PC-9 (cell line): Measurements from ENCODE around the gene MT1F. TPM values are rescaled to one million over a fixed set of nuclear protein-coding genes. Genes with fewer than 3 reads are reported as not detected.

Experiments
- BruUV-seq: library from RNA; stranded (reverse); fragments of 400-500 nt; replicated peaks from 2 replicates; lab custom pipeline; 2021; lab: Mats Ljungman, UMichigan
- CTCF ChIA-PET: fragments of 300-600 bp; sonication (Branson Sonifier 250); formaldehyde crosslinking; loops from one replicate; lab custom pipeline; 2022; ENCODE audit warnings: antibody characterized with exemption; lab: Charles Lee
- POLR2A ChIA-PET: fragments of 300-600 bp; sonication (Branson Sonifier 250); formaldehyde crosslinking; loops from one replicate; lab custom pipeline; 2022; ENCODE audit warnings: antibody characterized with exemption; ENCODE audit not compliant: unreplicated experiment; lab: Charles Lee
- DNase-seq, 2 experiments: peaks; one replicate each; pipeline versions ENCODE4 v3.0.0 to v3.0.0-alpha.2; 2015 to 2022; ENCODE audit warnings: mixed read lengths in 1 of 2
- H2AFZ ChIP-seq: fragments of 200-600 bp; sonication (generic); 2 replicates; pipeline ENCODE4 v1.8.1; 2017; ENCODE audit warnings: antibody characterized with exemption
- H3F3A ChIP-seq: fragments of 200-600 bp; sonication (generic); 2 replicates; pipeline ENCODE4 v1.8.1; 2017; ENCODE audit warnings: antibody characterized with exemption, mild to moderate bottlenecking, low read depth; ENCODE audit not compliant: insufficient read depth
- H3K27ac ChIP-seq: fragments of 200-600 bp; sonication (generic); 2 replicates; pipeline ENCODE4 v1.6.1; 2016; ENCODE audit warnings: mixed run types
- H3K27me3 ChIP-seq: fragments of 200-600 bp; sonication (generic); 2 replicates; pipeline ENCODE4 v1.6.1; 2016; ENCODE audit warnings: low read depth, mixed run types; ENCODE audit not compliant: insufficient read depth
- H3K36me3 ChIP-seq: fragments of 200-600 bp; sonication (generic); 2 replicates; pipeline ENCODE4 v1.6.1; 2016; ENCODE audit warnings: low read depth, mixed run types
- H3K4me1 ChIP-seq: fragments of 200-600 bp; sonication (generic); replicated peaks from 2 replicates; pipeline ENCODE4 v1.6.1; 2016; ENCODE audit warnings: mixed run types; ENCODE audit not compliant: insufficient read depth
- H3K4me2 ChIP-seq: fragments of 200-600 bp; sonication (generic); 2 replicates; pipeline ENCODE4 v1.6.1; 2017; ENCODE audit warnings: mixed run types
- H3K4me3 ChIP-seq: fragments of 200-600 bp; sonication (generic); 2 replicates; pipeline ENCODE4 v1.6.1; 2016; ENCODE audit warnings: mixed run types
- H3K79me2 ChIP-seq: fragments of 200-600 bp; sonication (generic); 2 replicates; pipeline ENCODE4 v1.6.1; 2017; ENCODE audit warnings: low read depth, mixed run types
- H3K9me2 ChIP-seq: fragments of 200-600 bp; sonication (generic); 2 replicates; pipeline ENCODE4 v1.8.1; 2017; ENCODE audit warnings: mild to moderate bottlenecking; ENCODE audit not compliant: insufficient read depth
- H3K9me3 ChIP-seq: fragments of 200-600 bp; sonication (generic); 2 replicates; pipeline ENCODE4 v1.8.1; 2016; ENCODE audit warnings: low read depth; ENCODE audit not compliant: insufficient read depth
- H4K20me1 ChIP-seq: fragments of 200-600 bp; sonication (generic); 2 replicates; pipeline ENCODE4 v1.8.1; 2017; ENCODE audit not compliant: insufficient read depth
- EZH2 ChIP-seq: fragments of 200-600 bp; sonication (generic); IDR thresholded peaks from 2 replicates; pipeline ENCODE4 v1.8.0; 2017; ENCODE audit warnings: antibody characterized with exemption, low read depth
- intact Hi-C: fragments of 100-400 bp; cut with micrococcal nuclease; formaldehyde crosslinking; loops from one replicate; pipeline ENCODE4 v1.10.0; 2022; ENCODE audit not compliant: unreplicated experiment
- total RNA-seq: library from RNA; stranded (reverse); gene quantifications from 2 replicates; pipeline ENCODE4 v1.2.3, GENCODE V29; 2021
- TF ChIP-seq, protein P1 (sequence below): fragments of 200-600 bp; sonication (generic); conservative IDR thresholded peaks from 2 replicates; pipeline ENCODE4 v1.6.1; 2017; ENCODE audit warnings: mixed run types, antibody characterized with exemption, mild to moderate bottlenecking, moderate library complexity

MT1F gene
- total RNA-seq, 1 experiment from 2014 or later, result 4.0 TPM

DNA sequence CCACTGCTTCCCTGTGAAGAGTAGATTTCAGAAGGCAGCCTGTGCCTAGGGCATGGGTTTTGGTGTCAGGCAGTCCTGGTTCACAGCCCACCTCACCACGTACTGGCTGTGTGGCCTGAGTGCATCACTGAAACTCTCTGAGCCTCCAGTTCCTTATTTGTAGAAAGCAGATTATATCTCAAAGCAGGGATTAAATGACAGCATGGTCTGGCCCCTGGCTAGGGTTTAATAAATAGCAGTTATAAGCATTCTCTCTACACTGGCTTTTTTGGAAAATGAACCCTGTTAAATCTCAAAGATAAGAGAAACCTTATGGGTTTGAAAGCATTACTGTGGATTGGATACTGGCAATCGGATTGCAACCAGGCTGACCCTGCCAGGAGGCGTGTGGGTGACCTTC, 28.2 kb upstream of the MT1F start:
- POLR2A ChIA-PET, result no interaction called here

DNA sequence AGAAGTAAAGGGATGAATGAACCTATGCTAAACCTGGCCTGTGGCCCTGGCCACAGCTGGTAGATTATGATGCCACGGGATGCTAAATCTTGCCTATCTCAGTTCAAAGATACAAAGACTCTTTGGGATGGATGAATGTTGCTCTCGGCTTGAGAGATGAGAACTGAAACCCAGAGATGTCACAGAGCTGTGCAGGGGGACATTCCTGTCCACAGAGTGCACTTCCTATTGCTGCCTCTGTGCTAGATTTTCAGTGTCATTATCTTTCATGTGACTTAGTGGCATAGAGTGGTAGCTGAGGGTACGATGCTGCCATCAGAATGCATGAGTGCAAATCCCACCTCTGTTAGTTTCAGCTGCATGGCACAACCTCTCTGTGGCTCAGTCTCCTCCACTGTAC, 27.6 kb upstream of the MT1F start:
- TF ChIP-seq, protein P1, sequence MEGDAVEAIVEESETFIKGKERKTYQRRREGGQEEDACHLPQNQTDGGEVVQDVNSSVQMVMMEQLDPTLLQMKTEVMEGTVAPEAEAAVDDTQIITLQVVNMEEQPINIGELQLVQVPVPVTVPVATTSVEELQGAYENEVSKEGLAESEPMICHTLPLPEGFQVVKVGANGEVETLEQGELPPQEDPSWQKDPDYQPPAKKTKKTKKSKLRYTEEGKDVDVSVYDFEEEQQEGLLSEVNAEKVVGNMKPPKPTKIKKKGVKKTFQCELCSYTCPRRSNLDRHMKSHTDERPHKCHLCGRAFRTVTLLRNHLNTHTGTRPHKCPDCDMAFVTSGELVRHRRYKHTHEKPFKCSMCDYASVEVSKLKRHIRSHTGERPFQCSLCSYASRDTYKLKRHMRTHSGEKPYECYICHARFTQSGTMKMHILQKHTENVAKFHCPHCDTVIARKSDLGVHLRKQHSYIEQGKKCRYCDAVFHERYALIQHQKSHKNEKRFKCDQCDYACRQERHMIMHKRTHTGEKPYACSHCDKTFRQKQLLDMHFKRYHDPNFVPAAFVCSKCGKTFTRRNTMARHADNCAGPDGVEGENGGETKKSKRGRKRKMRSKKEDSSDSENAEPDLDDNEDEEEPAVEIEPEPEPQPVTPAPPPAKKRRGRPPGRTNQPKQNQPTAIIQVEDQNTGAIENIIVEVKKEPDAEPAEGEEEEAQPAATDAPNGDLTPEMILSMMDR, result no peak
- no peak for TF ChIP-seq EZH2
- no peak overlapping the region for H3K27ac ChIP-seq
- no peaks in the 10 kb centered on the region for H4K20me1 ChIP-seq
- ChIA-PET POLR2A (no interaction called here), CTCF (no interaction called here)
- no peaks in the 10 kb centered on the region for H3K9me3 ChIP-seq
- peaks cover 7% of the 10 kb centered on the region for H3K4me1 ChIP-seq
- no peaks in the 10 kb centered on the region for H3K27me3 ChIP-seq
- H3K4me2 ChIP-seq, result no peak overlapping the region
- intact Hi-C loops, result no loop called here
- H2AFZ ChIP-seq, result no peak overlapping the region
- no peaks in the 10 kb centered on the region for H3K9me2 ChIP-seq
- peaks cover 8% of the 10 kb centered on the region; the same call in 1 of the 2 replicates for H3F3A ChIP-seq
- DNase-seq, result no peak
- no TSS peak for BruUV-seq
- no peaks in the 10 kb centered on the region for H3K36me3 ChIP-seq
- H3K79me2 ChIP-seq, result no peaks in the 10 kb centered on the region
- no peak overlapping the region for H3K4me3 ChIP-seq

More for the DNA sequence above, 28.2 kb upstream of the MT1F start:
- no peaks in the 10 kb centered on the region for H4K20me1 ChIP-seq
- peaks cover 7% of the 10 kb centered on the region for H3K4me1 ChIP-seq
- no peak overlapping the region for H3K27ac ChIP-seq
- BruUV-seq, result no TSS peak
- no peak overlapping the region for H3K4me2 ChIP-seq
- H3K4me3 ChIP-seq, result no peak overlapping the region
- H3K79me2 ChIP-seq, result no peaks in the 10 kb centered on the region
- H3F3A ChIP-seq, result peaks cover 8% of the 10 kb centered on the region; the same call in 1 of the 2 replicates
- H3K9me3 ChIP-seq, result no peaks in the 10 kb centered on the region
- intact Hi-C loops, result no loop called here
- H3K36me3 ChIP-seq, result no peaks in the 10 kb centered on the region
- CTCF ChIA-PET, result no interaction called here
- H2AFZ ChIP-seq, result no peak overlapping the region
- no peaks in the 10 kb centered on the region for H3K9me2 ChIP-seq
- TF ChIP-seq, protein P1, result no peak
- no peak for TF ChIP-seq EZH2
- H3K27me3 ChIP-seq, result no peaks in the 10 kb centered on the region
- DNase-seq, result no peak

DNA sequence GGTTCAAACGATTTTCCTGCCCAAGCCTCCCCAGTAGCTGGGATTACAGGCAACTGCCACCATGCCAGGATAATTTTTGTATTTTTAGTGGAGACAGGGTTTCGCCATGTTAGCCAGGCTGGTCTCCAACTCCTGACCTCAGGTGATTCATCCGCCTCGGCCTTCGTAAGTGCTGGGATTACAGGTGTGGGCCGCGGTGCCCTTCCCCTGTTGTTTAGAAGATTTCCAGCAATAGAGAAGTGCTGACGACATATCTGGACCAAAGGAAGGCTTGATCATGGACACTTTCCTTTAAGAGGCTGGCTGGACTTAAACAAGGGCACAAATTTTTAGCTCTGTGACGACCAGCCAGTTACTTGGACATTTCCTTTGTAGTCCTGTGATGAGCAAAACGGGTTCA, 26.6 kb upstream of the MT1F start:
- H3K4me3 ChIP-seq, result no peak overlapping the region
- no peaks in the 10 kb centered on the region for H4K20me1 ChIP-seq
- H3K9me2 ChIP-seq, result no peaks in the 10 kb centered on the region
- no peak overlapping the region for H3K4me2 ChIP-seq
- no peaks in the 10 kb centered on the region for H3K36me3 ChIP-seq
- ChIA-PET CTCF (no interaction called here), POLR2A (no interaction called here)
- peaks cover 8% of the 10 kb centered on the region; the same call in 1 of the 2 replicates for H3F3A ChIP-seq
- H3K4me1 ChIP-seq, result peaks cover 8% of the 10 kb centered on the region
- no peaks in the 10 kb centered on the region for H3K27me3 ChIP-seq
- no peaks in the 10 kb centered on the region for H3K79me2 ChIP-seq
- intact Hi-C loops, result no loop called here
- no TSS peak for BruUV-seq
- H3K9me3 ChIP-seq, result no peaks in the 10 kb centered on the region
- H3K27ac ChIP-seq, result no peak overlapping the region
- H2AFZ ChIP-seq, result no peak overlapping the region
- TF ChIP-seq EZH2, result no peak
- TF ChIP-seq, protein P1, result no peak
- DNase-seq, result no peak
